Spleen (tissue), 7 donors: ENCODE data around the gene COQ10B.

Experiments used
- POLR2A ChIP-seq, 3 donors: fragments of 450-650 bp; IDR thresholded peaks; one replicate each; pipeline ENCODE4 v1.5.1; 2017; ENCODE audit warnings: antibody characterized with exemption in 3 of 3, mild to moderate bottlenecking in 1 of 3
- TF ChIP-seq, protein P1 (sequence below), 11 experiments: fragments of 200-600 bp in 7 of 11; fragments of 450-650 bp in 4 of 11; sonication (generic) in 4 of 11; IDR thresholded peaks in 8 of 11; conservative IDR thresholded peaks in 3 of 11; 1 replicate in 7 of 11; 2 replicates in 4 of 11; pipeline versions ENCODE4 v1.4.0 to v1.8.0; 2016 to 2021; ENCODE audit warnings: antibody characterized with exemption in 11 of 11, inconsistent platforms in 4 of 11, mild to moderate bottlenecking in 1 of 11
- donor health status: DM: no; HTN: no; CAD: no; lungs with moderate emphysema.
- donor health status: DM: no; HTN: no; CAD: no.
- donor health status: DM: no; HTN: no; CAD: no.

DNA sequence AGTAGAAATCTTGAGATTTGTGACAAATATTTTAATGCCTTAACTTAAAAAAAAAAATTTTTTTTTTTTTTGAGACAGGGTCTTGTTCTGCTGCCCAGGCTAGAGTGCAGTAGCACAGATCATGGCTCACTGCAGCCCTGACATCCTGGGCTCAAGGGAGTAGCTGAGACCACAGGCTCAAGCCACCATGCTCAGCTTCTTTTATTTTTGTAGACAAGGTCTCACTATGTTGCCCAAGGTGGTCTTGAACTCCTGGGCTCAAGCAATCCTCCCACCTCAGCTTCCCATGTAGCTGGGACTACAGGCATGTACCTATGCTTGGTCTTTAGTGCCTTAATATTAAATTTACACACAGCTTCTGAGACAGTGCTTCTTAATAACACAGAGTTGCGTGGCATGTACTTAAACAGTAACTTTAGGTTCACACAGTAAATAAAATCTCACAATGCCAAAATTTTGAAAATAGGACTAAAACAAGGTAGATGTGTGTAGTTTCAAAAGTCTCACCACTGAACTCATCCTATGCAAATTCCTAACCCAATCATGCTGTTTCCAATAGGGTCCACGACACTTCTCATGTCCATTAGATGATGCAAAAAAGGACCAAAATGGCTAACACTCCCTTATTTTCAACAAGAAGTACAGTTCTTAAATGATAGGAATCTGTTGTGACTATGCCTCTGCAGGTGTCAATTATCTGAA, 42.2 kb downstream of the COQ10B start:
- TF ChIP-seq POLR2A (IDR thresholded peaks at IDR 0.05) = no peak
- TF ChIP-seq, protein P1, sequence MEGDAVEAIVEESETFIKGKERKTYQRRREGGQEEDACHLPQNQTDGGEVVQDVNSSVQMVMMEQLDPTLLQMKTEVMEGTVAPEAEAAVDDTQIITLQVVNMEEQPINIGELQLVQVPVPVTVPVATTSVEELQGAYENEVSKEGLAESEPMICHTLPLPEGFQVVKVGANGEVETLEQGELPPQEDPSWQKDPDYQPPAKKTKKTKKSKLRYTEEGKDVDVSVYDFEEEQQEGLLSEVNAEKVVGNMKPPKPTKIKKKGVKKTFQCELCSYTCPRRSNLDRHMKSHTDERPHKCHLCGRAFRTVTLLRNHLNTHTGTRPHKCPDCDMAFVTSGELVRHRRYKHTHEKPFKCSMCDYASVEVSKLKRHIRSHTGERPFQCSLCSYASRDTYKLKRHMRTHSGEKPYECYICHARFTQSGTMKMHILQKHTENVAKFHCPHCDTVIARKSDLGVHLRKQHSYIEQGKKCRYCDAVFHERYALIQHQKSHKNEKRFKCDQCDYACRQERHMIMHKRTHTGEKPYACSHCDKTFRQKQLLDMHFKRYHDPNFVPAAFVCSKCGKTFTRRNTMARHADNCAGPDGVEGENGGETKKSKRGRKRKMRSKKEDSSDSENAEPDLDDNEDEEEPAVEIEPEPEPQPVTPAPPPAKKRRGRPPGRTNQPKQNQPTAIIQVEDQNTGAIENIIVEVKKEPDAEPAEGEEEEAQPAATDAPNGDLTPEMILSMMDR (IDR thresholded peaks at IDR 0.05 in 8 of 11, conservative IDR thresholded peaks at IDR 0.05 in 3 of 11) = no peak
